Adrenal gland (tissue), 12 donors: ENCODE results near the gene TUBG1. TPM values are rescaled to one million over a fixed set of nuclear protein-coding genes. Genes with fewer than 3 reads are reported as not detected.

Experiments used
- DNase-seq, 7 donors: peaks; one replicate each; pipeline ENCODE4 v3.0.0-alpha.2; 2019 to 2020
- H3K27ac ChIP-seq, 5 donors: fragments of 200-600 bp; sonication (generic) in 4 of 5; 1 replicate in 3 of 5; 2 replicates in 2 of 5; pipeline versions ENCODE4 v1.5.1 to v1.8.0; 2016 to 2020; ENCODE audit warnings: mild to moderate bottlenecking in 1 of 5
- H3K27me3 ChIP-seq: fragments of 200-600 bp; 2 replicates; pipeline ENCODE4 v1.8.0; 2021
- H3K36me3 ChIP-seq, 2 donors: fragments of 200-600 bp; replicated peaks in 1 of 2; 1 replicate in 1 of 2; 2 replicates in 1 of 2; pipeline versions ENCODE4 v1.5.1 to v1.8.0; 2018 to 2022
- H3K4me1 ChIP-seq, 2 donors: fragments of 200-600 bp; replicated peaks in 1 of 2; 1 replicate in 1 of 2; 2 replicates in 1 of 2; pipeline versions ENCODE4 v1.5.1 to v1.8.0; 2018 to 2021
- H3K4me3 ChIP-seq, 4 donors: fragments of 200-600 bp; sonication (generic) in 3 of 4; one replicate each; pipeline ENCODE4 v1.5.1; 2016 to 2018
- H3K9me3 ChIP-seq, 3 donors: fragments of 200-600 bp; sonication (generic) in 1 of 3; replicated peaks in 1 of 3; 1 replicate in 2 of 3; 2 replicates in 1 of 3; pipeline versions ENCODE4 v1.5.1 to v1.8.0; 2016 to 2021
- POLR2A ChIP-seq, 2 donors: fragments of 450-650 bp; IDR thresholded peaks; one replicate each; pipeline ENCODE4 v1.6.1; 2017; ENCODE audit warnings: antibody characterized with exemption in 2 of 2, mild to moderate bottlenecking in 2 of 2, moderate library complexity in 1 of 2
- WGBS, 4 donors: extraction: QIAGEN DNeasy Blood & Tissue Kit in 2 of 4; methylation state at CpG; one replicate each; pipeline versions ENCODE4 v1.1.5 to v1.1.7; 2013 to 2017; 5-methylcytosine and 5-hydroxymethylcytosine counted together
- intact Hi-C, 2 donors: fragments of 100-400 bp; cut with DNase I; formaldehyde crosslinking; loops; one replicate each; pipeline versions ENCODE4 v1.14.1 to v1.15.0; 2022 to 2023
- polyA plus RNA-seq, 3 donors: library from polyadenylated mRNA; stranded (reverse); fragments of 200-250 nt in 2 of 3; fragments of 350-450 nt in 1 of 3; fragmentation: Illumina TruSeq in 1 of 3; extraction: RNeasy Lipid Tissue Mini Kit (QIAGEN cat#74804) in 1 of 3; gene quantifications; one replicate each; pipeline ENCODE4 v1.2.3, GENCODE V29; 2013 to 2014
- total RNA-seq, 9 donors: library from RNA; depleted of rRNA in 4 of 9; stranded (reverse); fragments of >200 nt in 4 of 9; fragments of 120-200 nt in 1 of 9; fragmentation: NEBNext Ultra II Directional in 1 of 9; extraction: Animal tissue kit (Norgen Biotek cat#: 25700) in 1 of 9; gene quantifications; one replicate each; pipeline versions ENCODE4 v1.1.0 to v1.2.4, GENCODE V29; 2013 to 2023
- TF ChIP-seq, protein P1 (sequence below), 6 experiments: fragments of 450-650 bp in 4 of 6; fragments of 200-600 bp in 2 of 6; sonication (generic) in 1 of 6; IDR thresholded peaks; 1 replicate in 5 of 6; 2 replicates in 1 of 6; pipeline versions ENCODE4 v1.5.1 to v1.8.0; 2016 to 2021; ENCODE audit warnings: antibody characterized with exemption in 6 of 6, mild to moderate bottlenecking in 2 of 6, moderate library complexity in 1 of 6
- donor health status: healthy with polysubstance abuse.
- donor health status: Bipolar disorder and iron deficiency.
- donor health status: DM: yes; HTN: yes; CAD: no.
- donor health status: DM: no; HTN: no; CAD: no.
- donor health status: DM: no; HTN: no; CAD: no.
- donor health status: DM: yes; HTN: yes; CAD: no.

The TUBG1 gene
- total and polyA plus RNA-seq, 12 donors: 22.9 to 90.0 (median 39.6) TPM

DNA sequence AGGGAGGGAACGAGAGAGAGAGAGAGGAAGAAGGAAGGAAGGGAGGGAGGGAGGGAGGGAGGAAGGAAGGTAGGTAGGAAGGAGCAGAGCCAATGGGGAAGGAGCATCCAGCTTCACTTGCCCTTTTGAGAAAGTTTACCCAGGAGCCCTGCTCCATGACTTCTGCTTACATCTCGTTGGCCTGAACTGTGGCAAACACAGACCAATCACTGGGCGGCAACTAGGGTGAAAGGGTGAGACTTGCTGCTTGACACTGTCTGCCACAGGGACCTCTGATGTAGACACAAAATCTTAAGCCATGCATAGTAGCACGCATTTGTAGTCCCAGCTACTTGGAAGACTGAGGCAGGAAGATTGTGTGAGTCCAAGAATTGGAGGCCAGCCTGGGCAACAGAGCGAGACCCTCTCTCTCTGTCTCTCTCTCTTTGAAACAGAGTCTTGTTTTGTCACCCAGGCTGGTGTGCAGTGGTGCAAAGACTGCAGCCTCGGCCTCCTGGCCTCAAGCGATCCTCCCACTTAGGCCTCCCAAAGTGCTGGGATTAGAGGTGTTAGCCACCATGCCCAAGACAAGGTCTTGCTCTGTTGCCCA is 30.1 kb downstream of the TUBG1 start:
- TF ChIP-seq, protein P1, sequence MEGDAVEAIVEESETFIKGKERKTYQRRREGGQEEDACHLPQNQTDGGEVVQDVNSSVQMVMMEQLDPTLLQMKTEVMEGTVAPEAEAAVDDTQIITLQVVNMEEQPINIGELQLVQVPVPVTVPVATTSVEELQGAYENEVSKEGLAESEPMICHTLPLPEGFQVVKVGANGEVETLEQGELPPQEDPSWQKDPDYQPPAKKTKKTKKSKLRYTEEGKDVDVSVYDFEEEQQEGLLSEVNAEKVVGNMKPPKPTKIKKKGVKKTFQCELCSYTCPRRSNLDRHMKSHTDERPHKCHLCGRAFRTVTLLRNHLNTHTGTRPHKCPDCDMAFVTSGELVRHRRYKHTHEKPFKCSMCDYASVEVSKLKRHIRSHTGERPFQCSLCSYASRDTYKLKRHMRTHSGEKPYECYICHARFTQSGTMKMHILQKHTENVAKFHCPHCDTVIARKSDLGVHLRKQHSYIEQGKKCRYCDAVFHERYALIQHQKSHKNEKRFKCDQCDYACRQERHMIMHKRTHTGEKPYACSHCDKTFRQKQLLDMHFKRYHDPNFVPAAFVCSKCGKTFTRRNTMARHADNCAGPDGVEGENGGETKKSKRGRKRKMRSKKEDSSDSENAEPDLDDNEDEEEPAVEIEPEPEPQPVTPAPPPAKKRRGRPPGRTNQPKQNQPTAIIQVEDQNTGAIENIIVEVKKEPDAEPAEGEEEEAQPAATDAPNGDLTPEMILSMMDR (IDR thresholded peaks at IDR 0.05): no peak
- TF ChIP-seq POLR2A (IDR thresholded peaks at IDR 0.05): no peak

DNA sequence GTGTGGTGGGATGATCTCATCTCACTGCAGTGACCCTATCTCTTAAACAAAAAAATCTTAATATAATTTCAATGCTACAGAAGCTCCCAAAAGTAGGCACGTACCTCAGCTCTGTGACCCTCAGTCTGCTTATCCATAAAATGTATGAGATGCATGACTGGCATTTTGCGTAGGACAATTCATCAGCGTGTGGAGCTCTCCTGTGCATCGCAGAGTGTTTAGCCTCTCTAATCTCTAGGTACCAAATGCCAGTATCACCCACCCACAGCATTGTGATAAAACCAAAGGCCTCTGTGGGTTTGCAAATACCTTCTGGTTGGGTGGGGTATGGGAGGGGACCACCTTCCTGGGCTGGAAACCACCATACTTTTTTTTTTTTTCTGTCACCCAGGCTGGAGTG is 30.6 kb downstream of the TUBG1 start:
- TF ChIP-seq, protein P1 (IDR thresholded peaks at IDR 0.05): no peak
- TF ChIP-seq POLR2A (IDR thresholded peaks at IDR 0.05): no peak
- Histone ChIP-seq H3K36me3 (no peaks in the 10 kb centered on the region), H3K9me3 (no peaks in the 10 kb centered on the region), H3K4me3 (no peak overlapping the region), H3K27ac (no peak overlapping the region), H3K4me1 (no peaks in the 10 kb centered on the region), H3K27me3 (no peaks in the 10 kb centered on the region)
- 93 to 98% (median 95%) methylated on average over 4 of the region's 4 CpGs for WGBS, 4 donors
- intact Hi-C loops: no loop called here
- no peak for DNase-seq

More for the DNA sequence above, 30.1 kb downstream of the TUBG1 start:
- Histone ChIP-seq H3K36me3 (no peaks in the 10 kb centered on the region), H3K4me3 (no peak overlapping the region), H3K9me3 (no peaks in the 10 kb centered on the region), H3K27me3 (no peaks in the 10 kb centered on the region), H3K27ac (no peak overlapping the region), H3K4me1 (no peaks in the 10 kb centered on the region)
- 80 to 86% (median 83%) methylated on average over 4 to 6 of the region's 7 CpGs for WGBS, 4 donors
- intact Hi-C loops: no loop called here
- no peak for DNase-seq

DNA sequence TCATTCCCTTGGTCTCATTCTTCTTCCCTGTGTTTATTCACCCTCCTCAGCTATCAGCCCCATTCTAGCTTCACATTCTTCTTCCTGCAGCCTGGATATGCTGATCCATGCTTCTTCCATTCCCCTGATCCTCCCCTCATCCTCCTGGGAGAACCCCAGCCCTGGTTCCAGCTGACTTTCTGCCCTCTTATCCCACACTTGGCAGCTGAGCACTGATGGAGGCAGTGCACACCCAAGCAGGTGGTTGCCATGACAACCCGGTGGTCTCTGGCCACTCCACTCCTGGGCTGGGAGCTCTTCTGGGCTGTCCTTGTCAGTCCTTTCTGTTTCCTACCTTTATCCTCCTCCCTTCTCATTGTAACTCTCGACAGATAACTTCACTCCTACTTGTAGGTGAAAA is 32.9 kb downstream of the TUBG1 start:
- Histone ChIP-seq H3K4me3 (no peak overlapping the region), H3K27me3 (no peaks in the 10 kb centered on the region), H3K36me3 (no peaks in the 10 kb centered on the region), H3K9me3 (no peaks in the 10 kb centered on the region), H3K4me1 (no peaks in the 10 kb centered on the region), H3K27ac (no peak overlapping the region)
- WGBS, 4 donors: 30 to 61% (median 42%) methylated on average over 2 of the region's 2 CpGs
- TF ChIP-seq POLR2A (IDR thresholded peaks at IDR 0.05): no peak
- no peak for DNase-seq
- intact Hi-C loops: no loop called here

DNA sequence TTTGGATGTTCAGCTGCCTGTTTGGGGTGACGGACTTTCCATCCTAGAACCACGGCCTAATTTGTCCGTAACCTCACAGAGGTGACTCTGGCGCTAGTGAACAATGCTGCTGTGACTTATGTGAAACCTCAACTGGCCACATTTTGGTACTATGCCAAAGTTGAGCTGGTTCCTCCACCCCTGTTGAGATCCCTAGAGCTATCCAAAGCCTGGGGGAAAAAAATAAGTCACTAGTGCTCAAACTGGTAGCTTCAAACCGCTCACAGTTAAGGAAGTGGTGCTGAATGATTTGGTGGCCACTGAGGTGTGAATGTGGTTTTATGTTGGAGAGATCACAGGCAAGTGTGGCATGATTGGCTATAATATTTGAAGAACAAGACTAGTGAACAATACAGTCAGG is 38.3 kb downstream of the TUBG1 start:
- Histone ChIP-seq H3K36me3 (no peaks in the 10 kb centered on the region), H3K9me3 (no peaks in the 10 kb centered on the region), H3K4me3 (no peak overlapping the region), H3K27ac (no peak overlapping the region), H3K27me3 (no peaks in the 10 kb centered on the region), H3K4me1 (no peaks in the 10 kb centered on the region)
- intact Hi-C loops: no loop called here
- DNase-seq: no peak
- 82 to 92% (median 88%) methylated on average over 5 of the region's 5 CpGs for WGBS, 4 donors
- TF ChIP-seq POLR2A (IDR thresholded peaks at IDR 0.05): no peak
- TF ChIP-seq, protein P1 (IDR thresholded peaks at IDR 0.05): no peak

DNA sequence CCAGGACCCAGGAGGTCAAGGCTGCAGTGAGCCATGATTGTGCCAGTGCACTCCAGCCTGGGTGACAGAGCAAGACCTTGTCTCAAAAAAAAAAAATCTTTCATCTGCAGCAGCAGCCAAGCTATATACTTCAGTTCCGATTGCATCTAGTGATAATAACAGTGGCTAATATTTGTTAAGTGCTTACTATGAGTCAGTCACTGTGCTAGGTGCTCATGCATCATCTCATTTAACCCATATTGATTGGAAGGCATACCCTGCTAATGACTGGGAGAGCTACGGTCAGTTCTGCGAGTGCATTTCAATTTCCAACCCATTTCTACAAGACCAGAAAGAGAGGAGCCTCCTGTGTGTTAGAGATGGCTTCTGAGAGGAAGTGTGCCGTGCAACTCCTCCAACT is 41.9 kb downstream of the TUBG1 start:
- no peaks in the 10 kb centered on the region for H3K4me1 ChIP-seq
- intact Hi-C loops: no loop called here
- no peak for DNase-seq
- no peaks in the 10 kb centered on the region for H3K27me3 ChIP-seq
- WGBS, 4 donors: 50 to 74% (median 72%) methylated on average over 4 of the region's 4 CpGs
- no peak overlapping the region for H3K27ac ChIP-seq
- no peaks in the 10 kb centered on the region for H3K36me3 ChIP-seq
- no peak overlapping the region for H3K4me3 ChIP-seq
- TF ChIP-seq, protein P1 (IDR thresholded peaks at IDR 0.05): no peak
- no peak for TF ChIP-seq POLR2A (IDR thresholded peaks at IDR 0.05)
- no peaks in the 10 kb centered on the region for H3K9me3 ChIP-seq
